ENCODE measurements around the gene DAPK1. TPM values are rescaled to one million over a fixed set of nuclear protein-coding genes. Genes with fewer than 3 reads are reported as not detected.

The DAPK1 gene
- total RNA-seq, 1 donor, result 8.6 TPM

DNA sequence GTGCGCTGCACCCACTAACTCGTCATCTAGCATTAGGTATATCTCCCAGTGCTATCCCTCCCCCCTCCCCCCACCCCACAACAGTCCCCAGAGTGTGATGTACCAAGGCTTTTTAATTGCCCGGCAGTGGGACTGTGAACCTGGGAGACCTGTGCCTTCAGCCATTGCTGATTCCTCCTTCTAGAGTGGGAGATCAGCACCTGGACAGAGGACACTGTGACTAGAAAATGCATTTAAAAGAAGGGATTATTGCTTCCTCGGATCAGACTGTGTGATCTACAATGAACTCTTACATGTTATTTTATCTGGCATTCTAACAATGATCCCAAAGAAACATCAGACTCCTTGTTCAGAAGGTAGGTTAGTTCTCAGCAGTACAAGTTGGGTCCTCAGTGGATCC, 254.2 kb downstream of the DAPK1 start:
- TF ChIP-seq, protein P1, sequence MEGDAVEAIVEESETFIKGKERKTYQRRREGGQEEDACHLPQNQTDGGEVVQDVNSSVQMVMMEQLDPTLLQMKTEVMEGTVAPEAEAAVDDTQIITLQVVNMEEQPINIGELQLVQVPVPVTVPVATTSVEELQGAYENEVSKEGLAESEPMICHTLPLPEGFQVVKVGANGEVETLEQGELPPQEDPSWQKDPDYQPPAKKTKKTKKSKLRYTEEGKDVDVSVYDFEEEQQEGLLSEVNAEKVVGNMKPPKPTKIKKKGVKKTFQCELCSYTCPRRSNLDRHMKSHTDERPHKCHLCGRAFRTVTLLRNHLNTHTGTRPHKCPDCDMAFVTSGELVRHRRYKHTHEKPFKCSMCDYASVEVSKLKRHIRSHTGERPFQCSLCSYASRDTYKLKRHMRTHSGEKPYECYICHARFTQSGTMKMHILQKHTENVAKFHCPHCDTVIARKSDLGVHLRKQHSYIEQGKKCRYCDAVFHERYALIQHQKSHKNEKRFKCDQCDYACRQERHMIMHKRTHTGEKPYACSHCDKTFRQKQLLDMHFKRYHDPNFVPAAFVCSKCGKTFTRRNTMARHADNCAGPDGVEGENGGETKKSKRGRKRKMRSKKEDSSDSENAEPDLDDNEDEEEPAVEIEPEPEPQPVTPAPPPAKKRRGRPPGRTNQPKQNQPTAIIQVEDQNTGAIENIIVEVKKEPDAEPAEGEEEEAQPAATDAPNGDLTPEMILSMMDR (IDR thresholded peaks at IDR 0.05; ENCODE audit: insufficient read depth, low read depth, low read length), result no peak
- H3K4me3 ChIP-seq (ENCODE audit: low read depth, low read length), result no peak overlapping the region
- DNase-seq (ENCODE audit: low read depth), result no peak

DNA sequence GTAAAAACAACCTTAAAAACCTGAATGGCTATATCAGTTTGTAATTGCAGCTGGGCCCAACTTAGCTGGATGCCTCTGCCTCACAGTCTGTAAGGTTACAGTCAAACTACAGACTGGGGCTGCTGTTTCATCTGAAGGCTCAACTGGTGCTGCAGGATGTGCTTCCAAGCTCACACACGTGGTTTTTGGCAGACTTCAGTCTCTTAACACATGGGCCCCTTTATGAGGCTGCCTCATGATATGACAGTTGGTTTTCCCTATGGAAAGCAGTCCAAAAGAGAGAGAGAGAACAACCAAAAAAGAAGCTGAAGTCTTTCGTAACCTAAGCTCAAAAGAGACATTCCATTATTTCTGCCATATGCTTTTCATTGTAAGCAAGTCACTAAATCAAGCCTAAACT, 255.6 kb downstream of the DAPK1 start:
- TF ChIP-seq, protein P1 (IDR thresholded peaks at IDR 0.05; ENCODE audit: insufficient read depth, low read depth, low read length), result no peak

More for the DNA sequence above, 255.6 kb downstream of the DAPK1 start:
- H3K4me3 ChIP-seq (ENCODE audit: low read depth, low read length), result no peak overlapping the region
- DNase-seq (ENCODE audit: low read depth), result no peak

Small RNAs within 50 kb of the gene (small RNA-seq; reads per million reads assigned to genes)
- not detected for gene AL161787.1

Other genes with a start within 250 kb of the DAPK1 start
- gene CTSL, start 228.3 kb downstream of the DAPK1 start, total RNA-seq, result 156 and 163 TPM in 2 replicates